HepG2 (cell line): Measurements from ENCODE around the gene GTF2H3.

Experiments used
- CTCF ChIP-seq: sonication (generic); formaldehyde crosslinking; IDR thresholded peaks from 2 replicates; pipeline ENCODE4 v1.5.0; 2020; ENCODE audit warnings: mild to moderate bottlenecking, missing genetic modification reagents, moderate library complexity
- ZNF331 ChIP-seq: sonication (generic); formaldehyde crosslinking; IDR thresholded peaks from 2 replicates; pipeline ENCODE4 v1.4.0; 2020; ENCODE audit warnings: missing genetic modification reagents

DNA sequence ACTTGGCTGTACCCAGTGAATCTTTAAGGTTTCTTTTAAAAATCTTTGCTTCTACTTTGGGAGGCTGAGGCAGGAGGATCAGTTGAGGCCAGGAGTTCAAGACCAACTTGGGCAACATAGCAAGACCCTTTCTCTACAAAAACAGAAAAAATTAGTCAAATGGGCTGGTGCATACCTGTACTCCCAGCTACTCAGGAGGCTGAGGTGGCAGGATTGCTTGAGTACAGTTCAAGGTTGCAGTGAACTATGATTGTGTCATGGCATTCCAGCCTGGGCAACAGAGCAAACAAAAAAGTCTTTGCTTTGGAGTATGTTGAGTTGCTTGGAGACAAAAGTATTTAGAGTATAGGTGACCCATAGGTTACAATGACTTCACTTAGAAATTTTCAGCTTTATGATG, 37.9 kb upstream of the GTF2H3 start:
- TF ChIP-seq ZNF331 (CRISPR knock-in tag) (peak; percentile 67; the same call in 1 of the 2 replicates), CTCF (no peak)
